HepG2 (cell line): Measurements from ENCODE around the gene DNAAF3. TPM values are rescaled to one million over a fixed set of nuclear protein-coding genes. Genes with fewer than 3 reads are reported as not detected.
A peak's percentile ranks its signal among the peaks of the same experiment; 100 is the strongest.

Experiments used
- BATF2 ChIP-seq: sonication (generic); formaldehyde crosslinking; IDR thresholded peaks from 2 replicates; pipeline ENCODE4 v1.8.0; 2022; ENCODE audit warnings: mild to moderate bottlenecking, missing genetic modification reagents, moderate library complexity
- CAMTA2 ChIP-seq: sonication (generic); formaldehyde crosslinking; IDR thresholded peaks from 2 replicates; pipeline ENCODE4 v1.4.0; 2020; ENCODE audit warnings: mild to moderate bottlenecking, missing genetic modification reagents, borderline replicate concordance
- GTF2F1 ChIP-seq: fragments of 150-350 bp; IDR thresholded peaks from 2 replicates; pipeline ENCODE4 v1.6.1; 2014; ENCODE audit warnings: low read length
- JARID2 ChIP-seq: sonication (generic); formaldehyde crosslinking; IDR thresholded peaks from 2 replicates; pipeline ENCODE4 v1.8.1; 2023; ENCODE audit warnings: missing genetic modification reagents, inconsistent platforms; ENCODE audit not compliant: insufficient replicate concordance
- JUNB ChIP-seq: sonication (generic); formaldehyde crosslinking; IDR thresholded peaks from 2 replicates; pipeline ENCODE4 v1.8.0; 2022; ENCODE audit warnings: missing genetic modification reagents, mild to moderate bottlenecking, borderline replicate concordance
- KMT2B ChIP-seq: IDR thresholded peaks from 2 replicates; pipeline ENCODE4 v1.6.1; 2016; ENCODE audit warnings: missing genetic modification reagents, missing compliant biosample characterization
- MAFG ChIP-seq: sonication (generic); formaldehyde crosslinking; IDR thresholded peaks from 2 replicates; pipeline ENCODE4 v1.5.1; 2020; ENCODE audit warnings: mild to moderate bottlenecking, missing genetic modification reagents
- PHF8 ChIP-seq: sonication (generic); formaldehyde crosslinking; IDR thresholded peaks from 2 replicates; pipeline ENCODE4 v1.5.0; 2020; ENCODE audit warnings: missing genetic modification reagents
- RNF219 ChIP-seq: sonication (generic); formaldehyde crosslinking; IDR thresholded peaks from 2 replicates; pipeline ENCODE4 v1.5.0; 2020; ENCODE audit warnings: mild to moderate bottlenecking, missing genetic modification reagents
- SIN3B ChIP-seq: fragments of 150-350 bp; IDR thresholded peaks from 2 replicates; pipeline ENCODE4 v1.6.1; 2014; ENCODE audit warnings: low read length
- SMAD3 ChIP-seq: sonication (generic); formaldehyde crosslinking; IDR thresholded peaks from 2 replicates; pipeline ENCODE4 v1.4.0; 2020; ENCODE audit warnings: missing genetic modification reagents
- ZNF230 ChIP-seq: sonication (generic); formaldehyde crosslinking; IDR thresholded peaks from 2 replicates; pipeline ENCODE4 v1.4.0; 2020; ENCODE audit warnings: mild to moderate bottlenecking, missing genetic modification reagents
- ZNF30 ChIP-seq: sonication (generic); formaldehyde crosslinking; IDR thresholded peaks from 2 replicates; pipeline ENCODE4 v1.5.0; 2020; ENCODE audit warnings: mild to moderate bottlenecking, missing genetic modification reagents
- ZNF350 ChIP-seq: sonication (generic); formaldehyde crosslinking; IDR thresholded peaks from 2 replicates; pipeline ENCODE4 v1.4.0; 2020; ENCODE audit warnings: mild to moderate bottlenecking, low read depth, missing genetic modification reagents, borderline replicate concordance
- ZNF468 ChIP-seq: sonication (generic); formaldehyde crosslinking; IDR thresholded peaks from 2 replicates; pipeline ENCODE4 v1.8.0; 2022; ENCODE audit warnings: mild to moderate bottlenecking, moderate library complexity, missing genetic modification reagents
- ZNF484 ChIP-seq: sonication (generic); formaldehyde crosslinking; IDR thresholded peaks from 2 replicates; pipeline ENCODE4 v1.5.1; 2020; ENCODE audit warnings: mild to moderate bottlenecking, low read depth, missing genetic modification reagents, borderline replicate concordance
- ZNF605 ChIP-seq: sonication (generic); formaldehyde crosslinking; IDR thresholded peaks from 2 replicates; pipeline ENCODE4 v1.8.0; 2022; ENCODE audit warnings: mild to moderate bottlenecking, missing genetic modification reagents
- ZNF782 ChIP-seq: sonication (generic); formaldehyde crosslinking; IDR thresholded peaks from 2 replicates; pipeline ENCODE4 v1.4.0; 2020; ENCODE audit warnings: missing genetic modification reagents, mild to moderate bottlenecking, borderline replicate concordance
- polyA plus RNA-seq, 8 experiments: library from polyadenylated mRNA; depleted of rRNA in 3 of 8; stranded (reverse) in 7 of 8; unstranded in 1 of 8; fragments of >200 nt; fragmentation: Illumina TruSeq in 4 of 8; extraction: Trizol in 4 of 8; gene quantifications; 2 replicates each; pipeline versions ENCODE4 v1.2.1 to v1.2.3, GENCODE V29; 2011 to 2016; ENCODE audit warnings: low read depth in 4 of 8, missing spikeins in 1 of 8, mixed read lengths in 1 of 8; ENCODE audit not compliant: insufficient read depth in 1 of 8
- total RNA-seq, 5 experiments: library from RNA; depleted of rRNA; stranded (reverse); fragments of >200 nt; fragmentation: Illumina TruSeq; extraction: Trizol; gene quantifications; 2 replicates each; pipeline ENCODE4 v1.2.3, GENCODE V29; 2016; ENCODE audit warnings: low read depth in 1 of 5
- TF ChIP-seq, protein P1 (sequence below): sonication (generic); formaldehyde crosslinking; IDR thresholded peaks from 2 replicates; pipeline ENCODE4 v1.4.0; 2020; ENCODE audit warnings: missing genetic modification reagents
- TF ChIP-seq, protein P2 (sequence below): sonication (generic); formaldehyde crosslinking; IDR thresholded peaks from 2 replicates; pipeline ENCODE4 v1.8.1; 2023; ENCODE audit warnings: mild to moderate bottlenecking, missing genetic modification reagents
- TF ChIP-seq, protein P3 (sequence below): sonication (generic); formaldehyde crosslinking; IDR thresholded peaks from 2 replicates; pipeline ENCODE4 v1.9.0; 2022; ENCODE audit warnings: missing genetic modification reagents, mild to moderate bottlenecking, borderline replicate concordance

The DNAAF3 gene
- total and polyA plus RNA-seq, 2 of the 13 experiments (the other 11 are each of a cell fraction or from before 2014, with no cell fraction given), result 0.30 to 0.40 TPM

- TF ChIP-seq SMAD3 (CRISPR knock-in tag), result peak; percentile 59
- peak; percentile 29 for TF ChIP-seq JARID2 (CRISPR knock-in tag)
- no peak for TF ChIP-seq ZNF468 (CRISPR knock-in tag)
- TF ChIP-seq, protein P1, sequence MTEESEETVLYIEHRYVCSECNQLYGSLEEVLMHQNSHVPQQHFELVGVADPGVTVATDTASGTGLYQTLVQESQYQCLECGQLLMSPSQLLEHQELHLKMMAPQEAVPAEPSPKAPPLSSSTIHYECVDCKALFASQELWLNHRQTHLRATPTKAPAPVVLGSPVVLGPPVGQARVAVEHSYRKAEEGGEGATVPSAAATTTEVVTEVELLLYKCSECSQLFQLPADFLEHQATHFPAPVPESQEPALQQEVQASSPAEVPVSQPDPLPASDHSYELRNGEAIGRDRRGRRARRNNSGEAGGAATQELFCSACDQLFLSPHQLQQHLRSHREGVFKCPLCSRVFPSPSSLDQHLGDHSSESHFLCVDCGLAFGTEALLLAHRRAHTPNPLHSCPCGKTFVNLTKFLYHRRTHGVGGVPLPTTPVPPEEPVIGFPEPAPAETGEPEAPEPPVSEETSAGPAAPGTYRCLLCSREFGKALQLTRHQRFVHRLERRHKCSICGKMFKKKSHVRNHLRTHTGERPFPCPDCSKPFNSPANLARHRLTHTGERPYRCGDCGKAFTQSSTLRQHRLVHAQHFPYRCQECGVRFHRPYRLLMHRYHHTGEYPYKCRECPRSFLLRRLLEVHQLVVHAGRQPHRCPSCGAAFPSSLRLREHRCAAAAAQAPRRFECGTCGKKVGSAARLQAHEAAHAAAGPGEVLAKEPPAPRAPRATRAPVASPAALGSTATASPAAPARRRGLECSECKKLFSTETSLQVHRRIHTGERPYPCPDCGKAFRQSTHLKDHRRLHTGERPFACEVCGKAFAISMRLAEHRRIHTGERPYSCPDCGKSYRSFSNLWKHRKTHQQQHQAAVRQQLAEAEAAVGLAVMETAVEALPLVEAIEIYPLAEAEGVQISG (CRISPR knock-in tag), result peak; percentile 93
- TF ChIP-seq BATF2 (CRISPR knock-in tag), result no peak
- TF ChIP-seq SIN3B, result no peak
- TF ChIP-seq PHF8 (CRISPR knock-in tag), result peak; percentile 33; the same call in 1 of the 2 replicates
- TF ChIP-seq CAMTA2 (CRISPR knock-in tag), result no peak
- TF ChIP-seq MAFG, result no peak
- TF ChIP-seq ZNF484, result no peak
- peak; percentile 17; the same call in 1 of the 2 replicates for TF ChIP-seq ZNF350
- TF ChIP-seq GTF2F1, result no peak
- TF ChIP-seq JUNB (CRISPR knock-in tag), result no peak
- TF ChIP-seq, protein P2, sequence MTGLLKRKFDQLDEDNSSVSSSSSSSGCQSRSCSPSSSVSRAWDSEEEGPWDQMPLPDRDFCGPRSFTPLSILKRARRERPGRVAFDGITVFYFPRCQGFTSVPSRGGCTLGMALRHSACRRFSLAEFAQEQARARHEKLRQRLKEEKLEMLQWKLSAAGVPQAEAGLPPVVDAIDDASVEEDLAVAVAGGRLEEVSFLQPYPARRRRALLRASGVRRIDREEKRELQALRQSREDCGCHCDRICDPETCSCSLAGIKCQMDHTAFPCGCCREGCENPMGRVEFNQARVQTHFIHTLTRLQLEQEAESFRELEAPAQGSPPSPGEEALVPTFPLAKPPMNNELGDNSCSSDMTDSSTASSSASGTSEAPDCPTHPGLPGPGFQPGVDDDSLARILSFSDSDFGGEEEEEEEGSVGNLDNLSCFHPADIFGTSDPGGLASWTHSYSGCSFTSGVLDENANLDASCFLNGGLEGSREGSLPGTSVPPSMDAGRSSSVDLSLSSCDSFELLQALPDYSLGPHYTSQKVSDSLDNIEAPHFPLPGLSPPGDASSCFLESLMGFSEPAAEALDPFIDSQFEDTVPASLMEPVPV (CRISPR knock-in tag), result peak; percentile 47; the same call in 1 of the 2 replicates
- TF ChIP-seq RNF219 (CRISPR knock-in tag), result no peak
- TF ChIP-seq, protein P3, sequence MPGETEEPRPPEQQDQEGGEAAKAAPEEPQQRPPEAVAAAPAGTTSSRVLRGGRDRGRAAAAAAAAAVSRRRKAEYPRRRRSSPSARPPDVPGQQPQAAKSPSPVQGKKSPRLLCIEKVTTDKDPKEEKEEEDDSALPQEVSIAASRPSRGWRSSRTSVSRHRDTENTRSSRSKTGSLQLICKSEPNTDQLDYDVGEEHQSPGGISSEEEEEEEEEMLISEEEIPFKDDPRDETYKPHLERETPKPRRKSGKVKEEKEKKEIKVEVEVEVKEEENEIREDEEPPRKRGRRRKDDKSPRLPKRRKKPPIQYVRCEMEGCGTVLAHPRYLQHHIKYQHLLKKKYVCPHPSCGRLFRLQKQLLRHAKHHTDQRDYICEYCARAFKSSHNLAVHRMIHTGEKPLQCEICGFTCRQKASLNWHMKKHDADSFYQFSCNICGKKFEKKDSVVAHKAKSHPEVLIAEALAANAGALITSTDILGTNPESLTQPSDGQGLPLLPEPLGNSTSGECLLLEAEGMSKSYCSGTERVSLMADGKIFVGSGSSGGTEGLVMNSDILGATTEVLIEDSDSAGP (CRISPR knock-in tag), result peak; percentile 53; the same call in 1 of the 2 replicates
- TF ChIP-seq ZNF782, result 0 out of 2 replicates have a peak, but pooled peaks have one; percentile 57
- TF ChIP-seq ZNF605 (CRISPR knock-in tag), result no peak
- no peak for TF ChIP-seq KMT2B (CRISPR knock-in tag)
- TF ChIP-seq ZNF230 (CRISPR knock-in tag), result no peak
- no peak for TF ChIP-seq ZNF30 (CRISPR knock-in tag)
These were observed 372 bp downstream of the DNAAF3 start (continued) for GRCh38 chr19:55165952-55166529.
